GM12872 (cell line): ENCODE results near the gene STARD13.

Source experiments
- CTCF ChIP-seq: IDR thresholded peaks from 3 replicates; pipeline ENCODE4 v1.5.1; 2011; ENCODE audit warnings: low read depth, mild to moderate bottlenecking, low read length, moderate library complexity; ENCODE audit not compliant: insufficient read depth

The STARD13 gene

DNA sequence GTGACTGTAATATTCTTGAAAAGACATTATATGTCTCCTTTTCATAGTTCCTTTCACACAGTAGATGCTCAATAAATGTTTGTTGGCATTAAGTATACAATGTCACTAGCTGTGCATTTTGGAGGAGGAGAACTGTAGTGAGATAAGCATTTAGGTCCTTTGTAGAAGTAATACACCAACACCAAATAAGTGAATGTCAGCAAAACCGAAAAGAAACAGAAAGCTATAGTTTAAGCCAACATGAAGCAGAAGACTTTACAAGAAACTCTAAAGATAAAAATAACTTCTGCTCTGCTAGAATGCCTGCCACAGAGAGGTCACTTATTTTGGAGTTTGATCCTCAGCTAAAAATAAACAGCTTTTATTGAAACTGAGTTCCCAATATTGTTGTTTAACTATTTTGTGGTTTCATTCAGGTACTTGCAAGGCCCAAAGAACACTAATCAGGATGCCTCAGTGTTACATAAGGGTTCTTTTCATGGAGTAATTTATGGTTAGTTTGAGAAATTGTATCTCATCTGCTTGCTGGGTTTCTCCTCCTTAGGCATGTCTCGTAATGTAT, 86.2 kb downstream of the STARD13 start:
- TF ChIP-seq CTCF: no peak

- TF ChIP-seq CTCF: no peak
Observed at GRCh38 chr13:33197541-33197971, 88.0 kb downstream of the STARD13 start.

DNA sequence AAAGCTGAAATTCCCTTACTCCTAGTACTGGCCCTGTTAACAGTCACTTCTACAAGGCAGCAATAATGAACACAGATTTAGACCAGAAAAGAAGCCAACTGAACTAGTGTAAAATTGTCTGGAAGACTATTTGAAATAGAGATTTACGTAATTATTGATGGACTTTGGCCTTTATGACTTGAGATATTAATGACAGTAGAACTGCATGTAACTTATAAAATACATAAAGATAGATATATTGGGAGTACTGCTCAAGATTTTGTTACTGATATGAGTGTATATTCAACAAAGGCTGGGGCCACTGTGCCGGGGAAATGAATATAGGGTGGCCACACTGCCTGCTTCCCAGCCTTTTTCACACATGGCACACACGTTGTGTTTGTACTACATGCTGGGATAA, 88.8 kb downstream of the STARD13 start:
- no peak for TF ChIP-seq CTCF

DNA sequence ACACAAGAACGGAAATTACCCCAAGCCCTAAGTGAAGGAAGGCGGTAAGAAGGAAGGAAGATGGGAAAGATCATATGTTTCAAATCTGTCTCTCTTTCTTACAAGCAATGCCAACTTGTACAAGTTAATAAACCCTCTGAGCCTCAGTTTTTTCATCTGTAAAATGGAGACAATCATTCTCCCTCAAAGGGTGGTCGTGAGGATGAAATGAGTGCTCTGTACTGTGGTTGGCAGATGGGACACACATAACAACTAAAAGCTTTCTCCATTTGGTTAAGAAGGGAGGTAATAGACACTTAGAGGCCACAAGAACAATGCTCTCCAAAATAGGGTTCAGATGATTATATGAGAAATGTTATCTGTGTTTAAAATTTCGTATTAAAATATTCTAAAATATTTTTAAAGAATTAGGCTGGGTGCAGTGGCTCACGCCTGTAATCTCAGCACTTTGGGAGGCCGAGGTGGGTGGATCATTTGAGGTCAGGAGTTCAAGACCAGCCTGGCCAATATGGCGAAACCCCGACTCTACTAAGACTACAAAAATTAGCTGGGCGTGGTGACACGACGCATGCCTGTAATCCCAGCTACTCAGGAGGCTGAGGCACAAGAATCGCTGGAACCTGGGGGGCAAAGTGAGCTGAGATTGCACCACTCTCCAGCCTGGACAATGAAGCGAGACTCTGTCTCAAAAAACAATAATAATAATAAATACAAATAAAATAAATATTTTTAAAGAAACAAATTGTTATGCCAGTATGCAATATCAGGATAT, 89.7 kb downstream of the STARD13 start:
- TF ChIP-seq CTCF: no peak

GRCh38 chr13:33194820-33195692, 90.5 kb downstream of the STARD13 start:
- TF ChIP-seq CTCF: no peak

DNA sequence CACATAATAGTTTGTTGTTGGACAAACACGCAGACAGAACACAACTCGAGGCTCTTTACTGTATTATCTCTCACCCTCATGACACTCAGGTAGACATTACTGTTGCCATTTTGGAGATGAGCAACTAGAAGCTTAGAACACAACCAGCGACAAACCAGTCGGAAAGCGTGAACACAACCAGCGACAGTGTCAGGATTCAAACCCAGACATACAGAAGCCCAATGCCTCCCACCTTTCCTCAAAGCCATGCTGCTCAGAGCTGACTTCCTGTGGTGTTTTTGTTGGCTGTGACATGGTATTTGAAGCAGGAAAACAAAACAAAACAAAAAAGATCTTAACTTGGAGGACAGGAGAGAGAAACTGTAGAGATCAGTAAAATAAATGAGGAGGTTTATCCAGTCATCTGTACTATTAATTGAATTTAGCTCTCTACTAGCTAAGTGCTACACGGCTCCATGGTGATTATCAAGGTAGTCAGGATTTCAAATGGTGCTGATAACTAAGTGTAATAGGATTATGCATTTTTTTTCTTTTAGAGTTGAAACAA, 92.1 kb downstream of the STARD13 start:
- no peak for TF ChIP-seq CTCF
